Measurements from ENCODE around the gene SERPINA4.

DNA sequence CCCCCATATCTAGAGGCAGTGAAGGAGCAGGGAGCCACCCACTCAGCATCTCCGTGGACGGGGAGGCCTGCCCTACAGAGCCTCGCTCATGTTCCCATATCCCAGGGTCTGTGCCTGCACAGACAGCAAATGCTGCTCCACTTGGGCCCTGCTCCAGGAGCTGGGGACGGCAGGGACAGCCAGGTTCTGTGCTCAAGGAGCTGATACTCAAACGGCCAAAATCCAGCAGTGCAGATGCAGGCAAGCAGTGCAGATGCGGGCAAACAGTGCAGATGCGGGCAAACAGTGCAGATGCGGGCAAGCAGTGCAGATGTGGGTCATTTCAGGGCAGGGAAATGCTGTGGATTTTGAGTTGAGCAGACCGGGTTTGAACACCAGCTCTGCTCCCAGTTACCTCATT lies 45.8 kb upstream of the SERPINA4 start:
- TF ChIP-seq EZH2 (IDR thresholded peaks at IDR 0.05; ENCODE audit: low read length, missing control alignments), result no peak
- TF ChIP-seq, protein P1, sequence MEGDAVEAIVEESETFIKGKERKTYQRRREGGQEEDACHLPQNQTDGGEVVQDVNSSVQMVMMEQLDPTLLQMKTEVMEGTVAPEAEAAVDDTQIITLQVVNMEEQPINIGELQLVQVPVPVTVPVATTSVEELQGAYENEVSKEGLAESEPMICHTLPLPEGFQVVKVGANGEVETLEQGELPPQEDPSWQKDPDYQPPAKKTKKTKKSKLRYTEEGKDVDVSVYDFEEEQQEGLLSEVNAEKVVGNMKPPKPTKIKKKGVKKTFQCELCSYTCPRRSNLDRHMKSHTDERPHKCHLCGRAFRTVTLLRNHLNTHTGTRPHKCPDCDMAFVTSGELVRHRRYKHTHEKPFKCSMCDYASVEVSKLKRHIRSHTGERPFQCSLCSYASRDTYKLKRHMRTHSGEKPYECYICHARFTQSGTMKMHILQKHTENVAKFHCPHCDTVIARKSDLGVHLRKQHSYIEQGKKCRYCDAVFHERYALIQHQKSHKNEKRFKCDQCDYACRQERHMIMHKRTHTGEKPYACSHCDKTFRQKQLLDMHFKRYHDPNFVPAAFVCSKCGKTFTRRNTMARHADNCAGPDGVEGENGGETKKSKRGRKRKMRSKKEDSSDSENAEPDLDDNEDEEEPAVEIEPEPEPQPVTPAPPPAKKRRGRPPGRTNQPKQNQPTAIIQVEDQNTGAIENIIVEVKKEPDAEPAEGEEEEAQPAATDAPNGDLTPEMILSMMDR (conservative IDR thresholded peaks at IDR 0.05 in 1 of 2, IDR thresholded peaks at IDR 0.05 in 1 of 2; ENCODE audit: low read depth in 1 of 2, low read length in 2 of 2), result no peak

All from fibroblast of lung (primary cell).